ENCODE results near the gene RAB34.

GRCh38 chr17:28714281-28714680, 3.4 kb downstream of the RAB34 start:
- TF ChIP-seq CTCF (IDR thresholded peaks at IDR 0.05) (no peak), POLR2A (IDR thresholded peaks at IDR 0.05) (no peak)

All from heart left ventricle (tissue), 13 donors.